SK-N-SH (cell line): ENCODE measurements around the gene CAMK2N1. TPM values are rescaled to one million over a fixed set of nuclear protein-coding genes. Genes with fewer than 3 reads are reported as not detected.

ENCODE experiments used
- CTCF ChIA-PET: fragments of 300-600, 350-600 bp; formaldehyde crosslinking; extraction: SDS; loops from one replicate; lab custom pipeline; 2021; lab: Yijun Ruan, JAX
- POLR2A ChIA-PET: fragments of 350-600 bp; sonication (Branson Sonifier 250); formaldehyde crosslinking; extraction: SDS; loops from one replicate; lab custom pipeline; 2020; ENCODE audit warnings: antibody characterized with exemption, inconsistent platforms; lab: Yijun Ruan, JAX
- DNase-seq: peaks from one replicate; pipeline ENCODE4 v3.0.0; 2012
- H2AFZ ChIP-seq: fragments of 200-600 bp; sonication (generic); 2 replicates; pipeline ENCODE4 v1.8.1; 2016; ENCODE audit warnings: antibody characterized with exemption, mild to moderate bottlenecking, low read depth
- H3F3A ChIP-seq: fragments of 200-600 bp; sonication (generic); replicated peaks from 2 replicates; pipeline ENCODE3; 2016; ENCODE audit warnings: antibody characterized with exemption, mild to moderate bottlenecking; ENCODE audit not compliant: insufficient read depth
- H3K27ac ChIP-seq, 2 experiments: fragments of 200-500 bp in 1 of 2; fragments of 200-600 bp in 1 of 2; sonication (Bioruptor generic) in 1 of 2; sonication (generic), shearing (Covaris generic) in 1 of 2; 2 replicates each; pipeline versions ENCODE4 v1.5.1 to v1.6.1; 2014 to 2016; ENCODE audit warnings: low read depth in 2 of 2, inconsistent platforms in 1 of 2, low read length in 1 of 2, mild to moderate bottlenecking in 1 of 2, mixed read lengths in 1 of 2
- H3K27me3 ChIP-seq: fragments of 200-600 bp; sonication (generic), shearing (Covaris generic); 2 replicates; pipeline ENCODE4 v1.6.1; 2016; ENCODE audit warnings: mixed run types; ENCODE audit not compliant: insufficient read depth
- H3K36me3 ChIP-seq, 2 experiments: fragments of 200-500 bp in 1 of 2; fragments of 200-600 bp in 1 of 2; sonication (Bioruptor generic) in 1 of 2; sonication (generic) in 1 of 2; replicated peaks in 1 of 2; 2 replicates each; pipeline versions ENCODE3 to v1.5.1; 2014 to 2016; ENCODE audit warnings: low read length in 1 of 2, mild to moderate bottlenecking in 1 of 2; ENCODE audit not compliant: insufficient read depth in 2 of 2, control insufficient read depth in 1 of 2
- H3K4me1 ChIP-seq, 2 experiments: fragments of 200-500 bp in 1 of 2; fragments of 200-600 bp in 1 of 2; sonication (Bioruptor generic) in 1 of 2; sonication (generic), shearing (Covaris generic) in 1 of 2; 2 replicates each; pipeline versions ENCODE4 v1.5.1 to v1.6.1; 2014 to 2016; ENCODE audit warnings: low read depth in 1 of 2, low read length in 1 of 2, mixed run types in 1 of 2; ENCODE audit not compliant: insufficient read depth in 2 of 2, control insufficient read depth in 1 of 2
- H3K4me2 ChIP-seq: fragments of 200-600 bp; sonication (generic), shearing (Covaris generic); 2 replicates; pipeline ENCODE4 v1.6.1; 2017; ENCODE audit warnings: mixed run types
- H3K4me3 ChIP-seq, 2 experiments: fragments of 200-500 bp in 1 of 2; fragments of 200-600 bp in 1 of 2; sonication (Bioruptor generic) in 1 of 2; sonication (generic), shearing (Covaris generic) in 1 of 2; 2 replicates each; pipeline versions ENCODE4 v1.5.1 to v1.8.1; 2014 to 2016; ENCODE audit warnings: low read depth in 2 of 2, inconsistent platforms in 1 of 2, low read length in 1 of 2, mild to moderate bottlenecking in 1 of 2, mixed read lengths in 1 of 2, moderate library complexity in 1 of 2
- H3K79me2 ChIP-seq: fragments of 200-600 bp; sonication (generic); 2 replicates; pipeline ENCODE4 v1.8.1; 2017; ENCODE audit warnings: mild to moderate bottlenecking; ENCODE audit not compliant: insufficient read depth
- H3K9ac ChIP-seq: fragments of 200-600 bp; sonication (generic); 2 replicates; pipeline ENCODE4 v1.6.1; 2017; ENCODE audit warnings: mixed run types
- H3K9me2 ChIP-seq: fragments of 200-600 bp; sonication (generic); 2 replicates; pipeline ENCODE4 v1.6.1; 2017; ENCODE audit warnings: mixed run types
- H3K9me3 ChIP-seq: fragments of 200-600 bp; sonication (generic); 2 replicates; pipeline ENCODE4 v1.6.1; 2017; ENCODE audit warnings: mixed run types, mild to moderate bottlenecking, moderate library complexity
- H4K20me1 ChIP-seq: fragments of 200-600 bp; sonication (generic); 2 replicates; pipeline ENCODE4 v1.6.1; 2017; ENCODE audit warnings: mild to moderate bottlenecking, mixed run types; ENCODE audit not compliant: insufficient read depth
- CHD2 ChIP-seq: fragments of 150-350 bp; IDR thresholded peaks from 2 replicates; pipeline ENCODE4 v1.6.1; 2018; ENCODE audit warnings: low read length; ENCODE audit not compliant: partially characterized antibody
- EZH2phosphoT487 ChIP-seq: fragments of 200-600 bp; sonication (generic); IDR thresholded peaks from 2 replicates; pipeline ENCODE4 v1.6.1; 2017; ENCODE audit warnings: low read depth, mixed run types, mild to moderate bottlenecking, antibody characterized with exemption, moderate library complexity, borderline replicate concordance
- FOSL2 ChIP-seq: IDR thresholded peaks from 2 replicates; pipeline ENCODE4 v1.4.0; 2012; ENCODE audit warnings: low read depth, mild to moderate bottlenecking, moderate library complexity, borderline replicate concordance
- FOXJ3 ChIP-seq: sonication (generic); formaldehyde crosslinking; IDR thresholded peaks from 2 replicates; pipeline ENCODE4 v1.5.1; 2020; ENCODE audit warnings: mild to moderate bottlenecking, missing genetic modification reagents
- GABPA ChIP-seq: IDR thresholded peaks from 2 replicates; pipeline ENCODE4 v1.4.0; 2012; ENCODE audit warnings: low read depth, mild to moderate bottlenecking
- JUND ChIP-seq: IDR thresholded peaks from 2 replicates; pipeline ENCODE4 v1.4.0; 2012
- MEF2A ChIP-seq: IDR thresholded peaks from 2 replicates; pipeline ENCODE4 v1.4.0; 2012; ENCODE audit warnings: low read depth, borderline replicate concordance
- MXI1 ChIP-seq: IDR thresholded peaks from 2 replicates; pipeline ENCODE4 v1.6.1; 2012; ENCODE audit warnings: mild to moderate bottlenecking, low read depth, low read length, improper control_type of control experiment
- NFIC ChIP-seq: IDR thresholded peaks from 2 replicates; pipeline ENCODE4 v1.4.0; 2012; ENCODE audit warnings: borderline replicate concordance
- NRF1 ChIP-seq: IDR thresholded peaks from 2 replicates; pipeline ENCODE4 v1.6.1; 2012; ENCODE audit warnings: low read depth, mild to moderate bottlenecking, low read length
- POLR2AphosphoS5 ChIP-seq: IDR thresholded peaks from 2 replicates; pipeline ENCODE4 v1.6.1; 2012; ENCODE audit warnings: low read depth, low read length
- RAD21 ChIP-seq: IDR thresholded peaks from 2 replicates; pipeline ENCODE4 v1.6.1; 2012; ENCODE audit warnings: mild to moderate bottlenecking, low read length
- REST ChIP-seq: IDR thresholded peaks from 2 replicates; pipeline ENCODE4 v1.6.1; 2012; ENCODE audit warnings: mild to moderate bottlenecking, low read depth, low read length, moderate library complexity
- RFX5 ChIP-seq: IDR thresholded peaks from 2 replicates; pipeline ENCODE4 v1.6.1; 2012; ENCODE audit warnings: mild to moderate bottlenecking, improper control_type of control experiment, low read length
- SIN3A ChIP-seq: IDR thresholded peaks from 2 replicates; pipeline ENCODE4 v1.6.1; 2012; ENCODE audit warnings: low read depth, mild to moderate bottlenecking, low read length, moderate library complexity, borderline replicate concordance
- TAF1 ChIP-seq: IDR thresholded peaks from 2 replicates; pipeline ENCODE4 v1.6.1; 2012; ENCODE audit warnings: low read depth, mild to moderate bottlenecking, low read length, moderate library complexity, borderline replicate concordance
- TCF12 ChIP-seq: IDR thresholded peaks from 2 replicates; pipeline ENCODE4 v1.4.0; 2012
- USF1 ChIP-seq: IDR thresholded peaks from 2 replicates; pipeline ENCODE4 v1.4.0; 2012; ENCODE audit warnings: low read depth, borderline replicate concordance
- WGBS: methylation state at CpG from one replicate; pipeline ENCODE4 v1.1.6; 2017; ENCODE audit warnings: low lambda C conversion rate; 5-methylcytosine and 5-hydroxymethylcytosine counted together
- polyA plus RNA-seq, 3 experiments: library from polyadenylated mRNA; depleted of rRNA; stranded (reverse); fragments of >200 nt; gene quantifications; 2 replicates each; pipeline ENCODE4 v1.2.3, GENCODE V29; 2012
- TF ChIP-seq, protein P1 (sequence below): fragments of 150-350 bp; IDR thresholded peaks from 2 replicates; pipeline ENCODE4 v1.6.1; 2017; ENCODE audit warnings: antibody characterized with exemption, low read length, low read depth, borderline replicate concordance
- TF ChIP-seq, protein P2 (sequence below): fragments of 150-350 bp; IDR thresholded peaks from 2 replicates; pipeline ENCODE4 v1.6.1; 2016; ENCODE audit warnings: mild to moderate bottlenecking, low read depth, low read length
- TF ChIP-seq, protein P3 (sequence below): IDR thresholded peaks from 2 replicates; pipeline ENCODE4 v1.4.0; 2012; ENCODE audit warnings: low read depth
- TF ChIP-seq, protein P4 (sequence below): fragments of 200-600 bp; sonication (generic); IDR thresholded peaks from 2 replicates; pipeline ENCODE4 v1.6.1; 2017; ENCODE audit warnings: antibody characterized with exemption, mild to moderate bottlenecking, moderate library complexity
- TF ChIP-seq, protein P5 (sequence below): IDR thresholded peaks from 2 replicates; pipeline ENCODE4 v1.4.0; 2012; ENCODE audit warnings: low read depth, borderline replicate concordance

Gene CAMK2N1
- polyA plus RNA-seq, 1 of the 3 experiments (the other 2 are of a cell fraction): 5.3 TPM

- ChIA-PET POLR2A (no interaction called here), CTCF (interaction anchor here (1.0 to 14.4 kb wide), 6 partner anchors 12 to 520 kb away, joined by 3 to 286 read pairs (median 28); partner anchors contain the start of gene CAMK2N1)
- H3K27me3 ChIP-seq: no peaks in the 10 kb centered on the region
- DNase-seq: peak; percentile 6
- H3K4me1 ChIP-seq: peaks cover 11 to 16% of the 10 kb centered on the region in 2 experiments; a peak in 3 of 4 replicates
- H3K4me2 ChIP-seq: no peak overlapping the region
- H3K9ac ChIP-seq: no peak overlapping the region
- no peak overlapping the region for H3K4me3 ChIP-seq
- H2AFZ ChIP-seq: no peak overlapping the region
- H3F3A ChIP-seq: peaks cover 8% of the 10 kb centered on the region
- 58% methylated on average over 7 of the region's 8 CpGs for WGBS
- H3K36me3 ChIP-seq: peaks cover 4 to 32% of the 10 kb centered on the region in 2 experiments
- H3K27ac ChIP-seq: 0 out of 4 replicates have a peak overlapping the region, but pooled peaks of 1 of the 2 experiments have one; percentile 39
- H3K9me2 ChIP-seq: no peaks in the 10 kb centered on the region
- no peaks in the 10 kb centered on the region for H4K20me1 ChIP-seq
- H3K9me3 ChIP-seq: no peaks in the 10 kb centered on the region
- H3K79me2 ChIP-seq: no peaks in the 10 kb centered on the region
- TF ChIP-seq, protein P1, sequence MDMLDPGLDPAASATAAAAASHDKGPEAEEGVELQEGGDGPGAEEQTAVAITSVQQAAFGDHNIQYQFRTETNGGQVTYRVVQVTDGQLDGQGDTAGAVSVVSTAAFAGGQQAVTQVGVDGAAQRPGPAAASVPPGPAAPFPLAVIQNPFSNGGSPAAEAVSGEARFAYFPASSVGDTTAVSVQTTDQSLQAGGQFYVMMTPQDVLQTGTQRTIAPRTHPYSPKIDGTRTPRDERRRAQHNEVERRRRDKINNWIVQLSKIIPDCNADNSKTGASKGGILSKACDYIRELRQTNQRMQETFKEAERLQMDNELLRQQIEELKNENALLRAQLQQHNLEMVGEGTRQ: no peak
- TF ChIP-seq FOXJ3 (CRISPR knock-in tag) (no peak), CHD2 (no peak), REST (no peak), JUND (peak; percentile 88), TCF12 (peak; percentile 68), TAF1 (no peak), RFX5 (no peak), USF1 (no peak), NRF1 (no peak), NFIC (no peak; the same call in 1 of the 2 replicates), MXI1 (no peak), EZH2phosphoT487 (no peak), GABPA (no peak), POLR2AphosphoS5 (peak; percentile 52; the same call in 1 of the 2 replicates), MEF2A (no peak), RAD21 (no peak), FOSL2 (peak; percentile 89), SIN3A (no peak)
- TF ChIP-seq, protein P2, sequence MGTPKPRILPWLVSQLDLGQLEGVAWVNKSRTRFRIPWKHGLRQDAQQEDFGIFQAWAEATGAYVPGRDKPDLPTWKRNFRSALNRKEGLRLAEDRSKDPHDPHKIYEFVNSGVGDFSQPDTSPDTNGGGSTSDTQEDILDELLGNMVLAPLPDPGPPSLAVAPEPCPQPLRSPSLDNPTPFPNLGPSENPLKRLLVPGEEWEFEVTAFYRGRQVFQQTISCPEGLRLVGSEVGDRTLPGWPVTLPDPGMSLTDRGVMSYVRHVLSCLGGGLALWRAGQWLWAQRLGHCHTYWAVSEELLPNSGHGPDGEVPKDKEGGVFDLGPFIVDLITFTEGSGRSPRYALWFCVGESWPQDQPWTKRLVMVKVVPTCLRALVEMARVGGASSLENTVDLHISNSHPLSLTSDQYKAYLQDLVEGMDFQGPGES: no peak
- TF ChIP-seq, protein P3, sequence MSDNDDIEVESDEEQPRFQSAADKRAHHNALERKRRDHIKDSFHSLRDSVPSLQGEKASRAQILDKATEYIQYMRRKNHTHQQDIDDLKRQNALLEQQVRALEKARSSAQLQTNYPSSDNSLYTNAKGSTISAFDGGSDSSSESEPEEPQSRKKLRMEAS: peak; percentile 48; the same call in 1 of the 2 replicates
- TF ChIP-seq, protein P4, sequence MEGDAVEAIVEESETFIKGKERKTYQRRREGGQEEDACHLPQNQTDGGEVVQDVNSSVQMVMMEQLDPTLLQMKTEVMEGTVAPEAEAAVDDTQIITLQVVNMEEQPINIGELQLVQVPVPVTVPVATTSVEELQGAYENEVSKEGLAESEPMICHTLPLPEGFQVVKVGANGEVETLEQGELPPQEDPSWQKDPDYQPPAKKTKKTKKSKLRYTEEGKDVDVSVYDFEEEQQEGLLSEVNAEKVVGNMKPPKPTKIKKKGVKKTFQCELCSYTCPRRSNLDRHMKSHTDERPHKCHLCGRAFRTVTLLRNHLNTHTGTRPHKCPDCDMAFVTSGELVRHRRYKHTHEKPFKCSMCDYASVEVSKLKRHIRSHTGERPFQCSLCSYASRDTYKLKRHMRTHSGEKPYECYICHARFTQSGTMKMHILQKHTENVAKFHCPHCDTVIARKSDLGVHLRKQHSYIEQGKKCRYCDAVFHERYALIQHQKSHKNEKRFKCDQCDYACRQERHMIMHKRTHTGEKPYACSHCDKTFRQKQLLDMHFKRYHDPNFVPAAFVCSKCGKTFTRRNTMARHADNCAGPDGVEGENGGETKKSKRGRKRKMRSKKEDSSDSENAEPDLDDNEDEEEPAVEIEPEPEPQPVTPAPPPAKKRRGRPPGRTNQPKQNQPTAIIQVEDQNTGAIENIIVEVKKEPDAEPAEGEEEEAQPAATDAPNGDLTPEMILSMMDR: no peak
- TF ChIP-seq, protein P5, sequence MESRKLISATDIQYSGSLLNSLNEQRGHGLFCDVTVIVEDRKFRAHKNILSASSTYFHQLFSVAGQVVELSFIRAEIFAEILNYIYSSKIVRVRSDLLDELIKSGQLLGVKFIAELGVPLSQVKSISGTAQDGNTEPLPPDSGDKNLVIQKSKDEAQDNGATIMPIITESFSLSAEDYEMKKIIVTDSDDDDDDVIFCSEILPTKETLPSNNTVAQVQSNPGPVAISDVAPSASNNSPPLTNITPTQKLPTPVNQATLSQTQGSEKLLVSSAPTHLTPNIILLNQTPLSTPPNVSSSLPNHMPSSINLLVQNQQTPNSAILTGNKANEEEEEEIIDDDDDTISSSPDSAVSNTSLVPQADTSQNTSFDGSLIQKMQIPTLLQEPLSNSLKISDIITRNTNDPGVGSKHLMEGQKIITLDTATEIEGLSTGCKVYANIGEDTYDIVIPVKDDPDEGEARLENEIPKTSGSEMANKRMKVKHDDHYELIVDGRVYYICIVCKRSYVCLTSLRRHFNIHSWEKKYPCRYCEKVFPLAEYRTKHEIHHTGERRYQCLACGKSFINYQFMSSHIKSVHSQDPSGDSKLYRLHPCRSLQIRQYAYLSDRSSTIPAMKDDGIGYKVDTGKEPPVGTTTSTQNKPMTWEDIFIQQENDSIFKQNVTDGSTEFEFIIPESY: 0 out of 2 replicates have a peak, but pooled peaks have one; percentile 12
Observed at GRCh38 chr1:20496241-20496661, 10.2 kb upstream of the CAMK2N1 start.
